HL-60/S4 (cell line): Measurements from ENCODE around the gene APLF.
"Not testable (repeated sequence)": the region's sequence is repeated elsewhere in the genome, so short reads cannot be mapped to it uniquely, and the experiment has no call there.

Experiments
- in situ Hi-C: fragments of 300-500 bp; cut with MboI; formaldehyde crosslinking; loops from 2 replicates; pipeline ENCODE4 v1.14.3; 2022; ENCODE audit warnings: low sequenced_read_pairs

APLF gene

DNA sequence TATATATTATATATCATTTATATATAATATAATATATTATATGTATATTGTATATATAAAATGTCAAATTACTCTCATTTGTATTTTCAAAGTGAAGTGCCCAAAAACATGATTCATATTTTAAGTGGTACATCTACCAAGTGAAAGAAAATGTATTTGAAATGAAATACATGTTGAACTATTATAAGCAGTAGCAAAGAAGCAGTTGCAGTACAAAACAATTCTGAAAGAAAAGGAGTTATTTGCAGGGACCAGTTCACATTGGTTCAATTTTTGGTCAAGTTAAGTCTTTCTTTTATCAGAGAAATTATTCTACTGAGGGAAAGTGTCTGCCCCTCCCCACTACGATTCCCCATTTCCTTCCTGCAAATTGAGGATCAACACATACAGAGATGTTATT is 51.9 kb downstream of the APLF start:
- in situ Hi-C loops, result no loop called here

GRCh38 chr2:68521037-68521436 is 53.7 kb downstream of the APLF start:
- in situ Hi-C loops, result no loop called here

GRCh38 chr2:68526943-68527342 is 59.6 kb downstream of the APLF start:
- in situ Hi-C loops, result not testable (repeated sequence)

GRCh38 chr2:68527343-68528081 is 60.1 kb downstream of the APLF start:
- in situ Hi-C loops, result not testable (repeated sequence)

- in situ Hi-C loops, result not testable (repeated sequence)
These were observed 61.8 kb downstream of the APLF start for GRCh38 chr2:68529156-68529555.

DNA sequence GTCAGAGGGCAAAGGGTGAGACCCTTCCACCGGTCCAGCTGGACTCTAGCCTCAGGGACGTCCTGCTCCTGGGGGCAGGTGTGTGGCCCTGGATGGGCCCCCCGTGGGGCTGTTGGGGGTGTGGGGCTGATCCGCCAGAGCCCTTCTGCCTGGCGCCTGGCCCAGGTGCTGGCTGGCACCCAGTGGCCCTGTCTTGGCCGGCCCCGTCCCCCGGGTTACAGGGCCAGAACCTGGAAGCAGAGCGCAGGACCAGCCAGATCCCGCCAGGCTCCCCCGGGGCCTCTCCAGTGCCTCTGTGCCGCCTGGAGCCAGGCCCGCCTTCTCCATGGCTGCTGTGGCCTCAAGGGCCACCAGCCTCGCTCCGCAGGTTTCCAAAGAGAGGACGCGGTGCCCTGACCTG is 62.3 kb downstream of the APLF start:
- in situ Hi-C loops, result not testable (repeated sequence)

DNA sequence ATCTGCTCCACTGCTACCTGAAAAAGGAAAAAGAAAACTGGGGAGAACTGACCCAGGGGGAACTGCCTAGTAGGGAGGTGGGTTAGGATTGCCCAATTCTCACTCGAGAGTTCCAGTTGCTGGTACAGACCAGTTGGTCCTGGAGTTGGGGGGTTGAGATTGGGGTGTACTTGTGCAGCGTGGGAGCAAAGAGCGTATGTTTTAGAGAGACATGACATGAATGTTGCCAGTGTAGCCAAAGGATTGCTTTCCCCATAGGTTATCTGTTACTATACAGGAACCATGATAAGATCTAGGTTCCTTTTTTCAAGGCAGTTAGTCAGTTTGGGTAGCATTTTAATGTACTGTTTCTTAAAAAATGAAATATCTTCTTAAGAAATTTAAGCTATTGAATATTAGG is 68.6 kb downstream of the APLF start:
- in situ Hi-C loops, result no loop called here

- in situ Hi-C loops, result no loop called here
These were observed 69.6 kb downstream of the APLF start for GRCh38 chr2:68537011-68537410.

- in situ Hi-C loops, result no loop called here
These were observed 70.4 kb downstream of the APLF start for GRCh38 chr2:68537809-68538208.

DNA sequence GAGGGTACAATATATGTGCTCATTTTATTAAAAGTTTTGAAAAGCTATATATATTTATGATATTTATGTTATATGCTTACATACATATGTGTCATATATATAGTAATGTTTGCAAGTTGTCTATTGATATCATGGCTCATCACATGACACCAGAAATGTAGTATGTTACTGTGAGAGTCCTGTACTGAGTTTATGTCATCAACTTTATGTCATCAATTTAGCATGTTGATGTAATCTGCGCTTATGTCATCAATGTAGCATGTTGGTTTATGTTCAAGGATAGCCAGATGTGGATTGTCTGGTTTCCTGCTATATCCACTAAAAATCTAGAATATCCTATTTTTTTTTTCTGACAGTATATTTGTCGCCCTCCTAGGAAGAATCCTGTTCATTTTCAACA is 77.4 kb downstream of the APLF start:
- in situ Hi-C loops, result no loop called here

DNA sequence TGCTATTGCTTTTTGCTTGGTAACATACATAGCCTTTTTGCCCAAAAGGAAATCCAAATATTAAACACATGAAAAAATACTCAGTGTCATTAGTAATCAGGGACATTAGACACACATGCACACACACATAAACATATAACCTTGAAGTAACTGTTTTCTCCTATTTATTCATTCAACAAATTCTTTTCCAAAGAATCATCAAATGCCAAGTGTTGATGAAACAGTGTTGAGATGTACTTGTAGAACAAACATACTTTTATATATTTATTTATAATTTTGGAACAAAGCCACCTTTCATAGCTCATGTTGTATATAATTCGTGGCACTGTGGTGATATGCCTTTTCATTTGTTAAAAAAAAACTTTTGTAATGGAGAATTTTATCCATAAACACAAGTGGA is 81.0 kb downstream of the APLF start:
- in situ Hi-C loops, result no loop called here

DNA sequence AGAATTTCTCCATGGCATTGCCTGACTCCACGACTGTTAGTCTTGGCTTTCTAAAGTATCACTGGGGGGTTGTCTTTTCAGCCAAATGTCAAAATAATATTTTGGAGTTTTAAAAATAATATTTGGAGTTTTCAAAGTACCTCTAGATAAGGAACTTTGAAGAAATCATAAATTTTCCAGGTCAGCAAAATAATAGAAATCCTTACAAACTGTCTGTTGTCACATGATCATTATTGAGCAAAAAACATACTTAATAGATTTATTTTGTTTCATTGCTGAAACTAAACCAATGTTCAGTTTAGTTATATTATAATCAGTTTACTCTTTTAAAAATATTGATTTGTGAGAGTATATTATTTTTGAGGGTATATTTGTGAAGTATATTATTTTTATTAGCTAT is 85.7 kb downstream of the APLF start:
- in situ Hi-C loops, result no loop called here

GRCh38 chr2:68555425-68556206 is 88.2 kb downstream of the APLF start:
- in situ Hi-C loops, result not testable (repeated sequence)

GRCh38 chr2:68556381-68556780 is 89.0 kb downstream of the APLF start:
- in situ Hi-C loops, result no loop called here

DNA sequence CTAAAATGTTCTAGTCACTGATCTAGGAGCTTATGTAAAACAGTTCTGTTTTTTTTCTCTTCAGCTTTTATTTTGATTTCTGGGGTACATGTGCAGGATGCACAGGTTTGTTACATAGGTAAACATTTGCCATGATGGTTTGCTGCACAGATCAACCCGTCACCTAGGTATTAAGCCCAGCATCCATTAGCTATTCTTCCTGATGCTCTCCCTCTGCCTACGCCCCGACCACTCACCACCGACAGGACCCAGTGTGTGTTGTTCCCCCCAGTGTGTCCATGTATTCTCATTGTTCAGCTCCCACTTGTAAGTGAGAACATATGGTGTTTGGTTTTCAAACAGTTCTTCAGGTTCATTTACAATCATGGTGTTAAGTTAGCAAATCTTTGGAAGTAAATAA is 91.2 kb downstream of the APLF start:
- in situ Hi-C loops, result no loop called here

- in situ Hi-C loops, result no loop called here
These were observed 92.3 kb downstream of the APLF start for GRCh38 chr2:68559692-68560091.

DNA sequence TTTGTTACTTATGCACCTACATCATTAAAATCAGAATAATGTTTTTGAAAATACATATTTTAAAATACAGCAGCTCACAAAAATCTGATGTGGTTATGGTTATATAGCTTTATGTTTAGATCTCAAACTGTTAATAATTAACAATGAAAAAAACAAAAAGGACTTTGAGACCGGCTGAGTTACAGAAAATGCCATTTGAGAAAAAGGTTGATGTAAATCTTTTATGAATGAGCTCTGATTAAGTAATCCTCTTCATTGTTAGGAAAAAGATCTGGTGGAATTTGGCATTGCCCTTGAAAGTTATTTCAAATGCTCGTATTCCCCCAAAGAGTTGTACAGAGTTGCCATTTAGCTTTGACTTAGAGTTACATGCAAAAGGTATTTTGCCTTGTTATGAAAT is 93.2 kb downstream of the APLF start:
- in situ Hi-C loops, result no loop called here

DNA sequence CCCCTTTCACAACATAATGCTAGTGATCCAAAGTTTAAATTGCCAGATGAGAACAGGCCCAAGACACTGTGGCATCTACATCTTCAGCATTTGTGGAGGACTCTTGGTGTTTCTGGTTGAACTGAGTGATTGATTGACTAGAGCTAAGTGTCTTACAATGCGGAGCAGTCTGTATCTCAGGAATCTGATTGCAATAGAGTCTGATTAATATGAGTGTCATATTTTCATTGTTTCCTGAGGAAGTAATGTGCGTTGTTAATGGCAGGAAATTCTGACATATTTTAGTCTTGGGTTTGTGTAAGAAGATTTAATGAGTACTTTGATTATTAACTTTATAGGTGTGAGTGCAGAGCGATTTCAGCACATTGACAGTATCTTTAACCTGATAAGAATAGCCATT is 94.0 kb downstream of the APLF start:
- in situ Hi-C loops, result no loop called here

GRCh38 chr2:68562934-68563333 is 95.5 kb downstream of the APLF start:
- in situ Hi-C loops, result no loop called here

DNA sequence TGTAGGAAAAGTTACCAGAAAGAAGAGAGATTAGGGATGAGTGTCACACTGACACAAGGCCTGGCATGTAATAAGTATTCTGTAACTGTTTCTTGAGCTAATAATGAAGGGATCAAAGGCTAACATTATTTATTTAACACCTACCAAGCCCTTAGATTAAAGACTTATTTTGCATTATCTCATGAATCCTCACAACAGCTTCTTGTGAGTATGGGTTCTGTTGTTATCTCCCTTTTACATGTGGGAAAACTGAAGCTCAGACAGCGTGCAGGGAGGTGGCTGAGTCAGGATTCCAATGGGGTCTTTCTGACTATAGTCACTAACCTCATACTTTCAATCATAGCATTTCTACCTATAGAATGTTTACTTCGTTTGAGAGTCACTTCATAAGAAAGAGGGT is 97.0 kb downstream of the APLF start:
- in situ Hi-C loops, result no loop called here

- in situ Hi-C loops, result no loop called here
These were observed 97.9 kb downstream of the APLF start for GRCh38 chr2:68565273-68565672.

- in situ Hi-C loops, result no loop called here
These were observed 98.5 kb downstream of the APLF start for GRCh38 chr2:68565858-68566257.
